ENCODE measurements around the gene SIGLEC1. TPM values are rescaled to one million over a fixed set of nuclear protein-coding genes. Genes with fewer than 3 reads are reported as not detected.

SIGLEC1 gene
- total and polyA plus RNA-seq, 10 of the 15 experiments (the other 5 are each of a cell fraction or from before 2014, with no cell fraction given): 0.05 TPM; not detected in 9

DNA sequence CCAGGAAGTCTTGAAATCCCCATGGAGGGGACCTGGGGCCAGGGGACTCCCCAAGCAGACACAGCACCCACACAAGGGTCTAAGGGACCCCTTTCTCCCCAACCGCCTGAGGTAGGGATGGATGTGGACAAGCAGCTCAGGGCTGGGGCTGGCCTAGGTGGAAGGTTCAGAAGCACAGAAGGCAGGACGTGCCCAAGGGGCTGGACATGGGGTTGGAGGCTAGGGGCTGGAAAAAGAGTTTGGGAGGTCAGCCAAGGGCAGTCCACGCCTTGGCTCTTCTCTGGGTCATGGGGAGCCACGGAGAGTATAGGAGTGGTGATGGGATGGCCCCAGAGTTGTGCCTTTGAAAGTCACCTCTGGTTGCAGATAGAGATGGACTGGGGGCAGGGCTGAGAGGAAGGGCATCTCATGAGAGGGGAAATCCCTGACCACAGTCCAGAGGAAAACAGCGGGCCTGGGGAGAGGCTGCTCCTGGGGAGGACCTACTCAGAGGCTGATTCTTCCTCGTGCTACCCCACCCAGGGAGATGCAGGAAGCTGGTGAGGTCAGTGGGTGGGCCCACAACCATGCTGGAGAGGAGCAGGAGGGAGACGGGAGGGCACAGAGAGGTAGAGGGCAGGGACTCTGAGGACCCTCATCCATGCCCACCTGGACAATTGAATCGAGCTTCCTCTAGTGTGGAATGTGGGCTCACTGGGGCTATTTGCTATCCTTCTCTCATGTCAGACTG is 17.6 kb upstream of the SIGLEC1 start:
- DNase-seq (ENCODE audit: low read depth, low spot score): no peak
- ChIA-PET RAD21 (ENCODE audit: unreplicated experiment) (no interaction called here), POLR2A (no interaction called here), CTCF (interaction anchor here (0.7 to 0.9 kb wide), 2 partner anchors 20 to 91 kb away, joined by 3 to 4 read pairs; partner anchors contain the start of gene AP5S1), SMC1A (ENCODE audit: uncharacterized antibody, unreplicated experiment) (no interaction called here)
- H3K4me1 ChIP-seq (ENCODE audit: control insufficient read depth, insufficient read depth, low read length): no peaks in the 10 kb centered on the region
- H3K79me2 ChIP-seq (ENCODE audit: control insufficient read depth, insufficient read depth, low read length): no peaks in the 10 kb centered on the region
- TF ChIP-seq ESRRA (IDR thresholded peaks at IDR 0.05; ENCODE audit: low read length) (no peak), EED (IDR thresholded peaks at IDR 0.05; ENCODE audit: low read depth) (no peak), ZNF207 (IDR thresholded peaks at IDR 0.05; ENCODE audit: borderline replicate concordance) (no peak), RCOR1 (conservative IDR thresholded peaks at IDR 0.05; ENCODE audit: low read depth, low read length) (no peak), SUPT20H (IDR thresholded peaks at IDR 0.05; ENCODE audit: borderline replicate concordance, control insufficient read depth, low read depth, low read length) (no peak), SIN3A (IDR thresholded peaks at IDR 0.05; ENCODE audit: low read depth, low read length) (no peak), RUNX3 (IDR thresholded peaks at IDR 0.05; ENCODE audit: low read length) (no peak)
- intact Hi-C loops (cut with micrococcal nuclease; ENCODE audit: unreplicated experiment) (no loop called here), in situ Hi-C loops (cut with MboI) (no loop called here)
- no peak overlapping the region for H3K4me3 ChIP-seq
- H4K20me1 ChIP-seq (ENCODE audit: control insufficient read depth, insufficient read depth): no peaks in the 10 kb centered on the region
- H3K27ac ChIP-seq (ENCODE audit: control insufficient read depth, insufficient read depth): no peak overlapping the region
- peak; percentile 35; the same call in 1 of the 3 replicates for ATAC-seq
- H2AFZ ChIP-seq (ENCODE audit: control insufficient read depth, low read depth, low read length): no peak overlapping the region
- H3K27me3 ChIP-seq (replicated peaks in 1 of 2; ENCODE audit: control insufficient read depth in 2 of 2, insufficient read depth in 2 of 2, low read length in 1 of 2): peaks cover 1 to 4% of the 10 kb centered on the region in 2 experiments; a peak in 1 of 4 replicates
- 14% methylated on average over 8 of the region's 8 CpGs for WGBS (ENCODE audit: insufficient coverage, insufficient replicate concordance, low lambda C conversion rate, missing lambda C conversion rate)
- no peaks in the 10 kb centered on the region for H3K36me3 ChIP-seq (ENCODE audit: control insufficient read depth in 2 of 2, insufficient read depth in 2 of 2, low read length in 1 of 2)
- BruUV-seq (replicated peaks): no TSS peak
- no peaks in the 10 kb centered on the region for H3K9me3 ChIP-seq (replicated peaks; ENCODE audit: control insufficient read depth, insufficient read depth, low read length)
- H3K4me2 ChIP-seq (ENCODE audit: control insufficient read depth, insufficient read depth): no peak overlapping the region
- no peak overlapping the region for H3K9ac ChIP-seq (ENCODE audit: control insufficient read depth, insufficient read depth, low read length)
- FAIRE-seq: no peak

DNA sequence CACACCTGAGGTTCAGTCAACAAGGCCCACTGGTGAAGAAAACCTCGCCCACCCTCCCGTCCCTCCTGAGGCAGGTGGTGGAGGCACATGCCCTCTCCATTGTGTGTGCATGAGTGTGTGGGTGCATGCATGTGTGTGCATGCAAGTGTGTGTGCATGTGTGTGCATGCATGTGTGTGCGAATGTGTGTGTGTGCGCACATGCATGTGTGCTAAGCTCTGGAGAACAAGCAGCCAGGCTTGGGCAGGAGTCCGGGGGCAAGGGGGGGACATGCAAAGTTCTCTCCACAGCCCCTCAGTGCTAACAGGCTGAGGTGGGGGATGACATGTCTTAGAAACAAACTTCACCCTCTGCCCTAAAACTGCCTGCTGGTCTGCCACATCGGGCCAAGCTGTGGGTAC is 17.0 kb upstream of the SIGLEC1 start:
- TF ChIP-seq, protein P1, sequence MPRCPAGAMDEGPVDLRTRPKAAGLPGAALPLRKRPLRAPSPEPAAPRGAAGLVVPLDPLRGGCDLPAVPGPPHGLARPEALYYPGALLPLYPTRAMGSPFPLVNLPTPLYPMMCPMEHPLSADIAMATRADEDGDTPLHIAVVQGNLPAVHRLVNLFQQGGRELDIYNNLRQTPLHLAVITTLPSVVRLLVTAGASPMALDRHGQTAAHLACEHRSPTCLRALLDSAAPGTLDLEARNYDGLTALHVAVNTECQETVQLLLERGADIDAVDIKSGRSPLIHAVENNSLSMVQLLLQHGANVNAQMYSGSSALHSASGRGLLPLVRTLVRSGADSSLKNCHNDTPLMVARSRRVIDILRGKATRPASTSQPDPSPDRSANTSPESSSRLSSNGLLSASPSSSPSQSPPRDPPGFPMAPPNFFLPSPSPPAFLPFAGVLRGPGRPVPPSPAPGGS (IDR thresholded peaks at IDR 0.05; ENCODE audit: borderline replicate concordance, insufficient read depth, low read depth, low read length, poor library complexity, severe bottlenecking): peak; percentile 58
- TF ChIP-seq NR2C2 (IDR thresholded peaks at IDR 0.05; ENCODE audit: borderline replicate concordance, control insufficient read depth, insufficient read length, low read depth) (no peak), IKZF1 (conservative IDR thresholded peaks at IDR 0.05) (no peak)
- H2AFZ ChIP-seq (ENCODE audit: control insufficient read depth, low read depth, low read length): no peak overlapping the region
- H3K79me2 ChIP-seq (ENCODE audit: control insufficient read depth, insufficient read depth, low read length): no peaks in the 10 kb centered on the region
- FAIRE-seq (no peak), DNase-seq (ENCODE audit: low read depth, low spot score) (no peak), ATAC-seq (no peak)
- RAD21 ChIA-PET (ENCODE audit: unreplicated experiment): no interaction called here
- in situ Hi-C loops (cut with MboI) (no loop called here), intact Hi-C loops (cut with micrococcal nuclease; ENCODE audit: unreplicated experiment) (no loop called here)
- no peak overlapping the region for H3K9ac ChIP-seq (ENCODE audit: control insufficient read depth, insufficient read depth, low read length)
- WGBS (ENCODE audit: insufficient coverage, insufficient replicate concordance, low lambda C conversion rate, missing lambda C conversion rate): 28% methylated on average over 6 of the region's 6 CpGs
- no peaks in the 10 kb centered on the region for H3K9me3 ChIP-seq (replicated peaks; ENCODE audit: control insufficient read depth, insufficient read depth, low read length)
- no peak overlapping the region for H3K4me3 ChIP-seq
- H3K36me3 ChIP-seq (ENCODE audit: control insufficient read depth in 2 of 2, insufficient read depth in 2 of 2, low read length in 1 of 2): no peaks in the 10 kb centered on the region
- H3K4me1 ChIP-seq (ENCODE audit: control insufficient read depth, insufficient read depth, low read length): no peaks in the 10 kb centered on the region
- H3K4me2 ChIP-seq (ENCODE audit: control insufficient read depth, insufficient read depth): no peak overlapping the region
- SMC1A ChIA-PET (ENCODE audit: uncharacterized antibody, unreplicated experiment): no interaction called here
- no TSS peak for BruUV-seq (replicated peaks)
- CTCF ChIA-PET: interaction anchor here (0.9 kb wide), 1 partner anchor 20 kb away, joined by 4 read pairs; no protein-coding TSS in a partner anchor
- POLR2A ChIA-PET: no interaction called here
- no peak overlapping the region for H3K27ac ChIP-seq (ENCODE audit: control insufficient read depth, insufficient read depth)
- no peaks in the 10 kb centered on the region for H4K20me1 ChIP-seq (ENCODE audit: control insufficient read depth, insufficient read depth)
- H3K27me3 ChIP-seq (replicated peaks in 1 of 2; ENCODE audit: control insufficient read depth in 2 of 2, insufficient read depth in 2 of 2, low read length in 1 of 2): peaks cover 1 to 4% of the 10 kb centered on the region in 2 experiments; a peak in 1 of 4 replicates
